ENCODE results near the gene ATP8A2. TPM values are rescaled to one million over a fixed set of nuclear protein-coding genes. Genes with fewer than 3 reads are reported as not detected.

ATP8A2 gene
- total RNA-seq, 1 experiment from 2014 or later: 0.26 TPM

- intact Hi-C loops (cut with micrococcal nuclease): no loop called here
- H3K36me3 Mint-ChIP-seq (ENCODE audit: insufficient read depth, unreplicated experiment): no peaks in the 10 kb centered on the region
- no peaks in the 10 kb centered on the region for H3K27me3 Mint-ChIP-seq (ENCODE audit: insufficient read depth, unreplicated experiment)
- peaks cover 7% of the 10 kb centered on the region for H3K9me3 Mint-ChIP-seq (ENCODE audit: unreplicated experiment)
- H3K4me3 Mint-ChIP-seq (ENCODE audit: unreplicated experiment): no peak overlapping the region
- ChIA-PET POLR2A (interaction anchor here (0.6 kb wide), 1 partner anchor 132 kb away, joined by 4 read pairs; no protein-coding TSS in a partner anchor), CTCF (no interaction called here)
- no peak for DNase-seq (ENCODE audit: unreplicated experiment)
- TF ChIP-seq, protein P1, sequence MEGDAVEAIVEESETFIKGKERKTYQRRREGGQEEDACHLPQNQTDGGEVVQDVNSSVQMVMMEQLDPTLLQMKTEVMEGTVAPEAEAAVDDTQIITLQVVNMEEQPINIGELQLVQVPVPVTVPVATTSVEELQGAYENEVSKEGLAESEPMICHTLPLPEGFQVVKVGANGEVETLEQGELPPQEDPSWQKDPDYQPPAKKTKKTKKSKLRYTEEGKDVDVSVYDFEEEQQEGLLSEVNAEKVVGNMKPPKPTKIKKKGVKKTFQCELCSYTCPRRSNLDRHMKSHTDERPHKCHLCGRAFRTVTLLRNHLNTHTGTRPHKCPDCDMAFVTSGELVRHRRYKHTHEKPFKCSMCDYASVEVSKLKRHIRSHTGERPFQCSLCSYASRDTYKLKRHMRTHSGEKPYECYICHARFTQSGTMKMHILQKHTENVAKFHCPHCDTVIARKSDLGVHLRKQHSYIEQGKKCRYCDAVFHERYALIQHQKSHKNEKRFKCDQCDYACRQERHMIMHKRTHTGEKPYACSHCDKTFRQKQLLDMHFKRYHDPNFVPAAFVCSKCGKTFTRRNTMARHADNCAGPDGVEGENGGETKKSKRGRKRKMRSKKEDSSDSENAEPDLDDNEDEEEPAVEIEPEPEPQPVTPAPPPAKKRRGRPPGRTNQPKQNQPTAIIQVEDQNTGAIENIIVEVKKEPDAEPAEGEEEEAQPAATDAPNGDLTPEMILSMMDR (IDR thresholded peaks at IDR 0.05; ENCODE audit: unreplicated experiment): no peak
- BruUV-seq (replicated peaks): no TSS peak
- H3K4me1 Mint-ChIP-seq (ENCODE audit: insufficient read depth, unreplicated experiment): peaks cover 8% of the 10 kb centered on the region
- H3K27ac Mint-ChIP-seq (ENCODE audit: low read depth, unreplicated experiment): no peak overlapping the region
Observed at GRCh38 chr13:25699600-25699999, 327.8 kb downstream of the ATP8A2 start.

DNA sequence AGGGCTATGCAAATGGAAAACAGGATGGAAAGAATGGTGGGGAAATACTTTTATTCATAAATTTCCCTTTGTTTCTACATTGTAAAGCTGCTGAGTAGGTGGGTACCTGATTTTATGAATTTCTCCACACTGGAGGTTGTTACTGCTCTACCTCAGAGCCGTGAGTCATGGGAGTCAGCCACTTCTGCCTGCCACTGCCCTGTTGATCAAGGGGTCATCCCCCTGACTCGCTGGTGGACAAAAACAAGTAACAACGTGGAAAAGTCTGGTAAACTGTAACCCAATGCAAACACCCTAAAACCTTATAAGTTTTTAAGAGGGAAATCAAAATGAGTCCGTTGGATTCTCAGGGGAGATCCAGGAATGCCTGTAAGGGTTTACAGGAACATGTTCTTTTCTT, 329.5 kb downstream of the ATP8A2 start:
- no peak overlapping the region for H3K27ac Mint-ChIP-seq (ENCODE audit: low read depth, unreplicated experiment)
- no peak for DNase-seq (ENCODE audit: unreplicated experiment)
- ChIA-PET CTCF (no interaction called here), POLR2A (no interaction called here)
- H3K36me3 Mint-ChIP-seq (ENCODE audit: insufficient read depth, unreplicated experiment): no peaks in the 10 kb centered on the region
- H3K27me3 Mint-ChIP-seq (ENCODE audit: insufficient read depth, unreplicated experiment): no peaks in the 10 kb centered on the region
- BruUV-seq (replicated peaks): no TSS peak
- peaks cover 8% of the 10 kb centered on the region for H3K4me1 Mint-ChIP-seq (ENCODE audit: insufficient read depth, unreplicated experiment)
- intact Hi-C loops (cut with micrococcal nuclease): no loop called here
- no peak overlapping the region for H3K4me3 Mint-ChIP-seq (ENCODE audit: unreplicated experiment)
- TF ChIP-seq, protein P1 (IDR thresholded peaks at IDR 0.05; ENCODE audit: unreplicated experiment): no peak
- H3K9me3 Mint-ChIP-seq (ENCODE audit: unreplicated experiment): no peaks in the 10 kb centered on the region

- Mint-ChIP-seq H3K27me3 (ENCODE audit: insufficient read depth, unreplicated experiment) (no peaks in the 10 kb centered on the region), H3K36me3 (ENCODE audit: insufficient read depth, unreplicated experiment) (no peaks in the 10 kb centered on the region), H3K4me1 (ENCODE audit: insufficient read depth, unreplicated experiment) (peaks cover 8% of the 10 kb centered on the region), H3K4me3 (ENCODE audit: unreplicated experiment) (no peak overlapping the region), H3K9me3 (ENCODE audit: unreplicated experiment) (no peaks in the 10 kb centered on the region), H3K27ac (ENCODE audit: low read depth, unreplicated experiment) (no peak overlapping the region)
- no TSS peak for BruUV-seq (replicated peaks)
- no peak for DNase-seq (ENCODE audit: unreplicated experiment)
- POLR2A ChIA-PET: no interaction called here
- CTCF ChIA-PET: no interaction called here
- intact Hi-C loops (cut with micrococcal nuclease): no loop called here
- TF ChIP-seq, protein P1 (IDR thresholded peaks at IDR 0.05; ENCODE audit: unreplicated experiment): no peak
Observed at GRCh38 chr13:25702386-25702785, 330.6 kb downstream of the ATP8A2 start.

GRCh38 chr13:25707726-25708125, 336.0 kb downstream of the ATP8A2 start:
- no peaks in the 10 kb centered on the region for H3K36me3 Mint-ChIP-seq (ENCODE audit: insufficient read depth, unreplicated experiment)
- no peaks in the 10 kb centered on the region for H3K4me1 Mint-ChIP-seq (ENCODE audit: insufficient read depth, unreplicated experiment)
- intact Hi-C loops (cut with micrococcal nuclease): no loop called here
- no peak for DNase-seq (ENCODE audit: unreplicated experiment)
- BruUV-seq (replicated peaks): no TSS peak
- CTCF ChIA-PET: no interaction called here
- H3K27ac Mint-ChIP-seq (ENCODE audit: low read depth, unreplicated experiment): no peak overlapping the region
- POLR2A ChIA-PET: interaction anchor here (0.5 to 1.2 kb wide), 2 partner anchors 10 to 451 kb away, joined by 3 to 4 read pairs; no protein-coding TSS in a partner anchor
- TF ChIP-seq, protein P1 (IDR thresholded peaks at IDR 0.05; ENCODE audit: unreplicated experiment): no peak
- no peaks in the 10 kb centered on the region for H3K9me3 Mint-ChIP-seq (ENCODE audit: unreplicated experiment)
- no peaks in the 10 kb centered on the region for H3K27me3 Mint-ChIP-seq (ENCODE audit: insufficient read depth, unreplicated experiment)
- H3K4me3 Mint-ChIP-seq (ENCODE audit: unreplicated experiment): no peak overlapping the region

Data from MCF 10A (cell line).